ENCODE data around the gene IPO13.

DNA sequence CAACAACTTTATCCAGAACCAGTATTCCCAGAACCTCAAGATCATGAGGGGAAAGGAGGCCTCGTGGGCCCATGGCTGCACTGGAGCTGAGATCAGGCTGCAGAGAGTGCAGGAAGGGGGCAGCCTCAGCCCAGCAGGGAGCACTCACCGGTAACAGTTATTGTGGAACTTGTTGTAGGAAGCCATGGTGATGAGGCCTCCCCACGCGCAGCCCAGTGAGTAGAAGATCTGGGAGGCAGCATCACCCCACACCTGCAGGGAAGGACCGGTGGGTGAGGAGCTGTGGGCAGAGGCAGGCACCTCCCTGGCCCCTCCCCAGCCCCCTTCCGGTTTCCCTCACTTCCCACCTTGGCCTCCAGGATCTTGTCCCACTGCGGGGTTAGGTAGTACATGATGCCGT lies 55.4 kb downstream of the IPO13 start:
- TF ChIP-seq, protein P1, sequence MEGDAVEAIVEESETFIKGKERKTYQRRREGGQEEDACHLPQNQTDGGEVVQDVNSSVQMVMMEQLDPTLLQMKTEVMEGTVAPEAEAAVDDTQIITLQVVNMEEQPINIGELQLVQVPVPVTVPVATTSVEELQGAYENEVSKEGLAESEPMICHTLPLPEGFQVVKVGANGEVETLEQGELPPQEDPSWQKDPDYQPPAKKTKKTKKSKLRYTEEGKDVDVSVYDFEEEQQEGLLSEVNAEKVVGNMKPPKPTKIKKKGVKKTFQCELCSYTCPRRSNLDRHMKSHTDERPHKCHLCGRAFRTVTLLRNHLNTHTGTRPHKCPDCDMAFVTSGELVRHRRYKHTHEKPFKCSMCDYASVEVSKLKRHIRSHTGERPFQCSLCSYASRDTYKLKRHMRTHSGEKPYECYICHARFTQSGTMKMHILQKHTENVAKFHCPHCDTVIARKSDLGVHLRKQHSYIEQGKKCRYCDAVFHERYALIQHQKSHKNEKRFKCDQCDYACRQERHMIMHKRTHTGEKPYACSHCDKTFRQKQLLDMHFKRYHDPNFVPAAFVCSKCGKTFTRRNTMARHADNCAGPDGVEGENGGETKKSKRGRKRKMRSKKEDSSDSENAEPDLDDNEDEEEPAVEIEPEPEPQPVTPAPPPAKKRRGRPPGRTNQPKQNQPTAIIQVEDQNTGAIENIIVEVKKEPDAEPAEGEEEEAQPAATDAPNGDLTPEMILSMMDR (IDR thresholded peaks at IDR 0.05): no peak
- no peak for TF ChIP-seq POLR2A (IDR thresholded peaks at IDR 0.05)
